Measurements from ENCODE around the gene C11orf98. TPM values are rescaled to one million over a fixed set of nuclear protein-coding genes. Genes with fewer than 3 reads are reported as not detected.
A peak's percentile ranks its signal among the peaks of the same experiment; 100 is the strongest.

Gene C11orf98
- total and polyA plus RNA-seq, 3 experiments from 2014 or later = 118 to 182 (median 178) TPM

DNA sequence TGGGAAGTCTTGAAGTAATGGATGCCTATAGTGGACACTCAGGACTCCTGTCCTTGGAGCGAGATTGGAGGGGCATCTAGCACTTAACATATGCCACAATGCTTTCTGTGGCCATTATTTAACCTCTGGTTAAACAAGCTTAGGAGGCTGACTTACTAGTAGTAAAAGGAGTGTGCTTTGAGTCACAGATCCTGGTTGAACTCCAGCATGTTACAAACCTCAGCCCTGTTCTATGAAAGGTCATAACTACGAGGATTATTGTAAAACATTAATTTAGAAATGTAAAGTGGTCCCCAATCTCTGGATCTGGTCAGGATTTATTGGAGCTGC, 8.2 kb upstream of the C11orf98 start:
- Mint-ChIP-seq H3K9me3 (no peaks in the 10 kb centered on the region), H3K4me3 (peak overlapping the region; percentile 94 to 100 (median 100)), H3K36me3 (peaks cover 0 to 56% (median 4%) of the 10 kb centered on the region in 3 donors), H3K27ac (peak overlapping the region in 7 of 8 donors; percentile 31 to 98 (median 69)), H3K27me3 (no peaks in the 10 kb centered on the region), H3K4me1 (peaks cover 41 to 62% (median 57%) of the 10 kb centered on the region in 3 donors)
- no peak overlapping the region for H3K4me3 ChIP-seq (ENCODE audit: low read length)
- H3K9me3 ChIP-seq (ENCODE audit: low read length) = no peaks in the 10 kb centered on the region
- H3K27ac ChIP-seq (ENCODE audit: low read depth, low read length) = peak overlapping the region; percentile 38
- H3K36me3 ChIP-seq (ENCODE audit: insufficient read depth, low read length) = peaks cover 9% of the 10 kb centered on the region
- ChIA-PET POLR2A (interaction anchor here (0.5 to 1.8 kb wide), 4 partner anchors 8 to 1631 kb away, joined by 3 to 10 read pairs (median 6); partner anchors contain the start of genes C11orf98 and CSKMT), CTCF (interaction anchor here (1.2 to 2.2 kb wide), 6 partner anchors 16 to 248 kb away, joined by 3 to 7 read pairs (median 4); partner anchors contain the start of genes EML3, LRRN4CL and TUT1)
- no peaks in the 10 kb centered on the region for H3K27me3 ChIP-seq (ENCODE audit: insufficient read depth, low read length, poor library complexity, severe bottlenecking)
- no peak for DNase-seq
- H3K4me1 ChIP-seq (ENCODE audit: insufficient read depth, low read length) = peaks cover 38% of the 10 kb centered on the region

DNA sequence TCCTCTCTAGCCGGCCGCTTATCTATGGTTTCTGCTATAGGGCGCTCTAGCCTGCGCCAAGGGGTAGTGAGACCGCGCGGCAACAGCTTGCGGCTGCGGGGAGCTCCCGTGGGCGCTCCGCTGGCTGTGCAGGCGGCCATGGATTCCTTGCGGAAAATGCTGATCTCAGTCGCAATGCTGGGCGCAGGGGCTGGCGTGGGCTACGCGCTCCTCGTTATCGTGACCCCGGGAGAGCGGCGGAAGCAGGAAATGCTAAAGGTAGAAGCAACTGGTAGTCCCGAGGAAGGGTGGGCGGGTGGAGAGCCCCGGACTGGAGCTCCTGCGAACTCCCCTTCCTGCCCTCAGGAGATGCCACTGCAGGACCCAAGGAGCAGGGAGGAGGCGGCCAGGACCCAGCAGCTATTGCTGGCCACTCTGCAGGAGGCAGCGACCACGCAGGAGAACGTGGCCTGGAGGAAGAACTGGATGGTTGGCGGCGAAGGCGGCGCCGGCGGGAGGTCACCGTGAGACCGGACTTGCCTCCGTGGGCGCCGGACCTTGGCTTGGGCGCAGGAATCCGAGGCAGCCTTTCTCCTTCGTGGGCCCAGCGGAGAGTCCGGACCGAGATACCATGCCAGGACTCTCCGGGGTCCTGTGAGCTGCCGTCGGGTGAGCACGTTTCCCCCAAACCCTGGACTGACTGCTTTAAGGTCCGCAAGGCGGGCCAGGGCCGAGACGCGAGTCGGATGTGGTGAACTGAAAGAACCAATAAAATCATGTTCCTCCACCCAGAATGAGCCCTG, 6.8 kb upstream of the C11orf98 start, which contains the start of the genes LBHD1 and UQCC3:
LBHD1 (minus strand) TSS at position 660 of the 782 bp plus-strand sequence. CDS start 2,236 bp downstream, outside the sequence.
UQCC3 (plus strand) TSS at position 66 of the 782 bp plus-strand sequence; CDS start at position 139, 73 bp downstream.
- POLR2A ChIA-PET = interaction anchor here (0.5 to 3.0 kb wide), 21 partner anchors 9 to 1184 kb away, joined by 3 to 56 read pairs (median 4); partner anchors contain the start of genes B3GAT3, GNG3, HNRNPUL2 and INTS5
- Histone ChIP-seq H3K36me3 (ENCODE audit: insufficient read depth, low read length) (peaks cover 13% of the 10 kb centered on the region), H3K4me3 (ENCODE audit: low read length) (peak within 1 kb of the TSS; percentile 82), H3K9me3 (ENCODE audit: low read length) (no peaks in the 10 kb centered on the region), H3K27ac (ENCODE audit: low read depth, low read length) (peak within 1 kb of the TSS; percentile 91), H3K27me3 (ENCODE audit: insufficient read depth, low read length, poor library complexity, severe bottlenecking) (no peaks in the 10 kb centered on the region), H3K4me1 (ENCODE audit: insufficient read depth, low read length) (peaks cover 35% of the 10 kb centered on the region)
- peaks cover 0 to 51% (median 4%) of the 10 kb centered on the region in 3 donors for H3K36me3 Mint-ChIP-seq
- H3K4me1 Mint-ChIP-seq = peaks cover 36 to 61% (median 52%) of the 10 kb centered on the region in 3 donors
- peak within 1 kb of the TSS; percentile 94 to 100 (median 100) for H3K4me3 Mint-ChIP-seq
- H3K27me3 Mint-ChIP-seq = no peaks in the 10 kb centered on the region
- no peaks in the 10 kb centered on the region for H3K9me3 Mint-ChIP-seq
- CTCF ChIA-PET = interaction anchor here (0.7 to 2.9 kb wide), 17 partner anchors 9 to 247 kb away, joined by 3 to 8 read pairs (median 4); partner anchors contain the start of genes B3GAT3, EEF1G, GANAB and HNRNPUL2
- peak within 1 kb of the TSS; percentile 83 to 98 (median 97) for H3K27ac Mint-ChIP-seq
- DNase-seq = peak; percentile 56 to 85 (median 79)

DNA sequence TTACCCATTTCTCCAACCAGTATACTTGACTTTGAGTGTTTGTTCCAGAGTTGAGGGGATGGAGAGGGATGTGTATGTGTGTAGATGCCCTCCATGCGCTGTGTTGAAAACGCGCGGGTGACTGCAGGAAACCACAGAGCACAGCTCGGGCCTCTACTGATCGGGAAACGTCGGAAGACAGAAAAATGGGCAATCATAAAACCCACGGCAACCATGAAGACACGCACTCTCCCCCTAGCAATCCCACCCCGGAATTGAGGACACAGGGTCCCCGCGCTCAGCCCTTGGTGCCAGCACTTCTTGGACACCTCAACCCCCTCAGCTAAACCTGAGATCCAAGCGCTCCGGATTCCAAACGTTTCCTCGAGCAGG, 6.2 kb upstream of the C11orf98 start:
- Histone ChIP-seq H3K36me3 (ENCODE audit: insufficient read depth, low read length) (peaks cover 13% of the 10 kb centered on the region), H3K27ac (ENCODE audit: low read depth, low read length) (peak overlapping the region; percentile 91), H3K4me3 (ENCODE audit: low read length) (peak overlapping the region; percentile 82), H3K27me3 (ENCODE audit: insufficient read depth, low read length, poor library complexity, severe bottlenecking) (no peaks in the 10 kb centered on the region), H3K4me1 (ENCODE audit: insufficient read depth, low read length) (peaks cover 41% of the 10 kb centered on the region), H3K9me3 (ENCODE audit: low read length) (no peaks in the 10 kb centered on the region)
- Mint-ChIP-seq H3K9me3 (no peaks in the 10 kb centered on the region), H3K4me1 (peaks cover 40 to 65% (median 57%) of the 10 kb centered on the region in 3 donors), H3K27me3 (no peaks in the 10 kb centered on the region), H3K27ac (peak overlapping the region; percentile 83 to 98 (median 97)), H3K36me3 (peaks cover 0 to 50% (median 4%) of the 10 kb centered on the region in 3 donors), H3K4me3 (peak overlapping the region; percentile 94 to 100 (median 100))
- DNase-seq = peak in 2 of 5 donors; percentile 23 to 59
- ChIA-PET CTCF (interaction anchor here (0.9 to 2.9 kb wide), 15 partner anchors 8 to 247 kb away, joined by 3 to 8 read pairs (median 4); partner anchors contain the start of genes B3GAT3, EEF1G, GANAB and HNRNPUL2), POLR2A (interaction anchor here (0.5 to 3.0 kb wide), 17 partner anchors 18 to 210 kb away, joined by 3 to 56 read pairs (median 6); partner anchors contain the start of genes B3GAT3, GNG3, HNRNPUL2 and INTS5)

DNA sequence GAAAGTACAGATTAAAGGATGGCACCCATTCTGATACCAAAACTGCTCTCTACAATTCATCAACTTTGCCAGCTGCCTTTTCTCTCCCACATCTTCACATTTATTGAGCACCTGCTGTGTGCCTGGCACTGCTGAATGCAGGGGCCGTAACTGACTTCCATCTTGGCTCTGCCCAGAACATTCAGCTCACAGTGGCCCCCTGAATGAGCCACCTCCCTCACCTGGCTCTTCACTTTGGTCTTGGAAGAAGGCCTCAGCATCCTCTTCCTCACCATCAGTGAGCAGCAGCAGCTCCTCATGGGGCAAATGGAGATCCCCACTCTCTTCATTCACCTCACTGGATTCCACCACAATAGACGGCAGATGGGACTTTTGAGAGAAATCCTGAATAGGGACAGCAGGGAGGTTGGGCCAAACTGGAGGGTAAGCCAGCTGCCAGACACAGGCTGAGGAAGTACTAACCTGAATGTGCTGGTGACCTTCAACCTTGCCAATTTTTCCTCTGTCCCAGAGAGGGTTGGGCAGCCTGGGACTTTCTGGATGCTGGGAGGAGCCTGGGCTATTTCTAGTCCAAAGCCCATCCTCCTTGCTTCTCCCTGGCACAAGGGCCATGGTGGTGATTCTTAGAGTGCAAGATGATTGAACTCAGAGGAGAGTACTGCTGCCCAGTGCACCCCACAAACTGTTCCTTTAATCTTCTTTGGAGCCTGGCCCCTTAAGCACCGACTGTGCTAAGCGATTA, 4.6 kb upstream of the C11orf98 start:
- peaks cover 41 to 75% (median 54%) of the 10 kb centered on the region in 3 donors for H3K4me1 Mint-ChIP-seq
- peaks cover 0 to 4% of the 10 kb centered on the region in 2 donors for H3K27me3 Mint-ChIP-seq
- Histone ChIP-seq H3K9me3 (ENCODE audit: low read length) (no peaks in the 10 kb centered on the region), H3K4me3 (ENCODE audit: low read length) (no peak overlapping the region), H3K27me3 (ENCODE audit: insufficient read depth, low read length, poor library complexity, severe bottlenecking) (no peaks in the 10 kb centered on the region), H3K36me3 (ENCODE audit: insufficient read depth, low read length) (peaks cover 13% of the 10 kb centered on the region), H3K27ac (ENCODE audit: low read depth, low read length) (peak overlapping the region; percentile 91), H3K4me1 (ENCODE audit: insufficient read depth, low read length) (peaks cover 43% of the 10 kb centered on the region)
- peak overlapping the region in 6 of 7 donors; percentile 20 to 100 (median 96) for H3K4me3 Mint-ChIP-seq
- H3K27ac Mint-ChIP-seq = peak overlapping the region; percentile 5 to 95 (median 89)
- peaks cover 0 to 55% (median 2%) of the 10 kb centered on the region in 3 donors for H3K36me3 Mint-ChIP-seq
- no peaks in the 10 kb centered on the region for H3K9me3 Mint-ChIP-seq
- CTCF ChIA-PET = interaction anchor here (1.7 to 2.9 kb wide), 2 partner anchors 23 to 25 kb away, joined by 4 to 7 read pairs; partner anchors contain the start of gene GANAB
- POLR2A ChIA-PET = interaction anchor here (0.6 to 3.0 kb wide), 8 partner anchors 16 to 192 kb away, joined by 3 to 56 read pairs (median 4); partner anchors contain the start of genes GANAB, INTS5 and TUT1
- DNase-seq = no peak

DNA sequence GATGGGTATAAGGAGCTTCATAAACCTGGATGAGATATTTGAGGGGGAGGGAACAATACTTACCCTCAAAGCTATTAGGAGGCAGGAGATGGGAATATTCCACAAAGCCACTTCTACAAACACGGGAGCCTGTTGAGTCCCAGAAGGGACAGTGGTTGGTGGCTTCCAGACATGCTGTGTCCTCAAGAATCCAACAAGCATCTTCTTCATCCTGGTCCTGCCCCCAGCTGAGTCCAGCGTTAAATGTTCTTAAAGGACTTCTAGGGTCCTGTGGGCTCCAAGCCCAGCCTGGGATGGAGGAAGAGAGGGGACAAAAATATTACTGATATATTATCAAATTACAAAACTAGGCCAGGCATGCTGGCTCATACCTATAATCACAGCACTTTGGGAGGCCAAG, 2.5 kb upstream of the C11orf98 start:
- Histone ChIP-seq H3K4me1 (ENCODE audit: insufficient read depth, low read length) (peaks cover 38% of the 10 kb centered on the region), H3K9me3 (ENCODE audit: low read length) (no peaks in the 10 kb centered on the region), H3K27me3 (ENCODE audit: insufficient read depth, low read length, poor library complexity, severe bottlenecking) (no peaks in the 10 kb centered on the region), H3K4me3 (ENCODE audit: low read length) (peak overlapping the region; percentile 98), H3K27ac (ENCODE audit: low read depth, low read length) (no peak overlapping the region), H3K36me3 (ENCODE audit: insufficient read depth, low read length) (peaks cover 18% of the 10 kb centered on the region)
- POLR2A ChIA-PET = interaction anchor here (0.7 to 4.6 kb wide), 5 partner anchors 15 to 76 kb away, joined by 3 to 52 read pairs (median 9); partner anchors contain the start of genes GANAB, INTS5, MTA2 and TUT1
- no peak for DNase-seq
- Mint-ChIP-seq H3K4me3 (peak overlapping the region; percentile 17 to 100 (median 96)), H3K27ac (peak overlapping the region in 4 of 8 donors; percentile 71 to 99 (median 82)), H3K36me3 (peaks cover 0 to 54% (median 4%) of the 10 kb centered on the region in 3 donors), H3K4me1 (peaks cover 50 to 74% (median 53%) of the 10 kb centered on the region in 3 donors), H3K27me3 (peaks cover 0 to 4% of the 10 kb centered on the region in 2 donors), H3K9me3 (no peaks in the 10 kb centered on the region)
- CTCF ChIA-PET = interaction anchor here (1.0 to 1.9 kb wide), 6 partner anchors 9 to 243 kb away, joined by 3 to 7 read pairs (median 4); partner anchors contain the start of genes B3GAT3, INTS5, TMEM179B and TUT1

DNA sequence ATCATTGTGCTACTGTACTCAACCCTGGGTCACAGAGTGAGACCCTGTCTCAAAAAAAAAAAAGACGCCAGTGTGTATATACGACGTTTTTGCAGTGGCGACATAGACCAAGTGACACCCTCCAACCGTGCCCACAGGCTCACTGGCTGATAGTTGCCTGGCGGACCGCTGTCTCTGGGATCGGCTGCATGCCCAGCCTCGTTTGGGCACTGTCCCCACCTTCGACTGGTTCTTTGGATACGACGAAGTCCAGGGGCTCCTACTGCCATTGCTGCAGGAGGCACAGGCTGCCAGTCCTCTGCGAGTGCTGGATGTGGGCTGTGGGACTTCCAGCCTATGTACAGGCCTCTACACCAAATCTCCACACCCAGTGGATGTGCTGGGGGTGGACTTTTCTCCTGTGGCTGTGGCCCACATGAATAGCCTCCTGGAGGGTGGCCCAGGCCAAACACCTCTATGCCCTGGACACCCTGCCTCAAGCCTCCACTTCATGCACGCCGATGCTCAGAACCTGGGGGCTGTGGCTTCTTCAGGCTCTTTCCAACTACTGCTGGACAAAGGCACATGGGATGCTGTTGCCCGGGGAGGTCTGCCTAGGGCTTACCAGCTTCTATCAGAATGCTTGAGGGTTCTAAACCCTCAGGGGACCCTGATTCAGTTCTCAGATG, 1.4 kb upstream of the C11orf98 start:
- ChIA-PET CTCF (interaction anchor here (1.0 to 3.4 kb wide), 8 partner anchors 10 to 242 kb away, joined by 4 to 44 read pairs (median 9); partner anchors contain the start of genes EML3, TMEM179B and TUT1), POLR2A (interaction anchor here (0.5 to 4.6 kb wide), 17 partner anchors 7 to 215 kb away, joined by 3 to 71 read pairs (median 12); partner anchors contain the start of genes B3GAT3, BSCL2, GANAB and GNG3)
- Mint-ChIP-seq H3K4me3 (peak overlapping the region; percentile 96 to 100 (median 97)), H3K9me3 (no peaks in the 10 kb centered on the region), H3K4me1 (peaks cover 44 to 64% (median 44%) of the 10 kb centered on the region in 3 donors), H3K27ac (peak overlapping the region; percentile 80 to 99 (median 94)), H3K36me3 (peaks cover 0 to 51% (median 4%) of the 10 kb centered on the region in 3 donors), H3K27me3 (peaks cover 0 to 4% of the 10 kb centered on the region in 2 donors)
- peak overlapping the region; percentile 89 for H3K27ac ChIP-seq (ENCODE audit: low read depth, low read length)
- DNase-seq = no peak
- no peaks in the 10 kb centered on the region for H3K9me3 ChIP-seq (ENCODE audit: low read length)
- H3K27me3 ChIP-seq (ENCODE audit: insufficient read depth, low read length, poor library complexity, severe bottlenecking) = no peaks in the 10 kb centered on the region
- H3K4me3 ChIP-seq (ENCODE audit: low read length) = peak overlapping the region; percentile 98
- H3K4me1 ChIP-seq (ENCODE audit: insufficient read depth, low read length) = peaks cover 34% of the 10 kb centered on the region
- H3K36me3 ChIP-seq (ENCODE audit: insufficient read depth, low read length) = peaks cover 18% of the 10 kb centered on the region

Data from CD8-positive, alpha-beta memory T cell (primary cell).